ENCODE data around the gene KCNG3.

- TF ChIP-seq RAD21 (CRISPR knock-in tag; IDR thresholded peaks at IDR 0.05) (no peak), REST (IDR thresholded peaks at IDR 0.05; ENCODE audit: borderline replicate concordance in 1 of 2, low read depth in 1 of 2, low read length in 2 of 2) (no peak), ZNF335 (CRISPR knock-in tag; IDR thresholded peaks at IDR 0.05) (no peak), PAX8 (CRISPR knock-in tag; IDR thresholded peaks at IDR 0.05; ENCODE audit: borderline replicate concordance) (no peak), POLR2A (IDR thresholded peaks at IDR 0.05; ENCODE audit: insufficient read depth in 1 of 2, low read depth in 2 of 2, low read length in 2 of 2) (no peak), RXRA (CRISPR knock-in tag; IDR thresholded peaks at IDR 0.05) (no peak), CTCF (CRISPR knock-in tag; IDR thresholded peaks at IDR 0.05) (no peak), RFX5 (IDR thresholded peaks at IDR 0.05; ENCODE audit: low read depth, low read length) (no peak), JUND (CRISPR knock-in tag; IDR thresholded peaks at IDR 0.05) (no peak), NR3C1 (CRISPR knock-in tag; IDR thresholded peaks at IDR 0.05) (no peak), GPBP1L1 (CRISPR knock-in tag; IDR thresholded peaks at IDR 0.05) (no peak)
These were observed 29.2 kb downstream of the KCNG3 start for GRCh38 chr2:42464631-42465030.
